CD4-positive, alpha-beta T cell treated with Interferon alpha-2 for 1 hour (primary cell): ENCODE results near the gene TRIO.
"Not testable (repeated sequence)": the region's sequence is repeated elsewhere in the genome, so short reads cannot be mapped to it uniquely, and the experiment has no call there.

Experiments used
- DNase-seq, 2 donors: peaks; one replicate each; pipeline ENCODE4 v3.0.0-alpha.2; 2020 to 2022

The TRIO gene

GRCh38 chr5:14525397-14525796 lies 382.3 kb downstream of the TRIO start:
- DNase-seq, result no peak

- DNase-seq, result no peak
Measured at GRCh38 chr5:14526493-14526892, 383.4 kb downstream of the TRIO start.

- no peak for DNase-seq
Measured at GRCh38 chr5:14528115-14528514, 385.0 kb downstream of the TRIO start.

- DNase-seq, result no peak
Measured at GRCh38 chr5:14528926-14529325, 385.8 kb downstream of the TRIO start.

- no peak for DNase-seq
Measured at GRCh38 chr5:14531668-14532067, 388.5 kb downstream of the TRIO start.

GRCh38 chr5:14532180-14532579 lies 389.0 kb downstream of the TRIO start:
- no peak for DNase-seq

- no peak for DNase-seq
Measured at GRCh38 chr5:14534773-14535172, 391.6 kb downstream of the TRIO start.

- DNase-seq, result no peak
Measured at GRCh38 chr5:14545308-14545707, 402.2 kb downstream of the TRIO start.

GRCh38 chr5:14545862-14546261 lies 402.7 kb downstream of the TRIO start:
- DNase-seq, result no peak

GRCh38 chr5:14547666-14548065 lies 404.5 kb downstream of the TRIO start:
- DNase-seq, result no peak

- DNase-seq, result no peak
Measured at GRCh38 chr5:14551211-14551610, 408.1 kb downstream of the TRIO start.

GRCh38 chr5:14552017-14552416 lies 408.9 kb downstream of the TRIO start:
- no peak for DNase-seq

- not testable (repeated sequence) for DNase-seq
Measured at GRCh38 chr5:14554288-14554687, 411.1 kb downstream of the TRIO start.

- DNase-seq, result no peak
Measured at GRCh38 chr5:14556015-14556414, 412.9 kb downstream of the TRIO start.

- no peak for DNase-seq
Measured at GRCh38 chr5:14557203-14557770, 414.1 kb downstream of the TRIO start.

GRCh38 chr5:14557791-14558415 lies 414.8 kb downstream of the TRIO start:
- DNase-seq, result no peak
